Testis (tissue), 3 donors: ENCODE data around the gene KLF11. TPM values are rescaled to one million over a fixed set of nuclear protein-coding genes. Genes with fewer than 3 reads are reported as not detected.

Experiments used
- DNase-seq: peaks from one replicate; pipeline ENCODE4 v3.0.0-alpha.2; 2019
- H3K27ac ChIP-seq, 2 donors: fragments of 200-600 bp; sonication (generic); one replicate each; pipeline ENCODE4 v1.5.1; 2019
- H3K27me3 ChIP-seq: fragments of 200-600 bp; sonication (generic); one replicate; pipeline ENCODE4 v1.5.1; 2019
- H3K36me3 ChIP-seq: fragments of 200-600 bp; sonication (generic); one replicate; pipeline ENCODE4 v1.5.1; 2017; ENCODE audit warnings: low read depth; ENCODE audit errors: missing control alignments
- H3K4me1 ChIP-seq: fragments of 200-600 bp; sonication (generic); one replicate; pipeline ENCODE4 v1.5.1; 2019
- H3K4me3 ChIP-seq, 2 donors: fragments of 200-600 bp; sonication (generic); one replicate each; pipeline ENCODE4 v1.5.1; 2017 to 2019
- H3K9me3 ChIP-seq: fragments of 200-600 bp; sonication (generic); one replicate; pipeline ENCODE4 v1.5.1; 2017
- POLR2A ChIP-seq: fragments of 450-650 bp; IDR thresholded peaks from one replicate; pipeline ENCODE4 v1.6.1; 2017; ENCODE audit warnings: antibody characterized with exemption, mild to moderate bottlenecking, moderate library complexity
- WGBS, 2 donors: methylation state at CpG; one replicate each; pipeline ENCODE4 v1.1.5; 2018; 5-methylcytosine and 5-hydroxymethylcytosine counted together
- intact Hi-C: fragments of 100-400 bp; cut with DNase I; formaldehyde crosslinking; loops from one replicate; pipeline ENCODE4 v1.15.1; 2023; ENCODE audit warnings: low total_unique reads
- polyA plus RNA-seq: library from polyadenylated mRNA; stranded (reverse); fragments of 350-450 nt; fragmentation: Illumina TruSeq; extraction: RNeasy Lipid Tissue Mini Kit (QIAGEN cat#74804); gene quantifications from one replicate; pipeline ENCODE4 v1.2.3, GENCODE V29; 2014; ENCODE audit warnings: low read depth, low replicate concordance; ENCODE audit not compliant: insufficient read depth
- small RNA-seq, 2 donors: library from RNA; depleted of rRNA; stranded (forward); fragments of <200 nt; gene quantifications; one replicate each; pipeline ENCODE3, GENCODE V24; 2016
- total RNA-seq, 2 donors: library from RNA; depleted of rRNA; stranded (reverse); fragments of >200 nt; gene quantifications; one replicate each; pipeline ENCODE4 v1.2.3, GENCODE V29; 2016
- TF ChIP-seq, protein P1 (sequence below), 3 experiments: fragments of 450-650 bp in 2 of 3; fragments of 200-600 bp in 1 of 3; sonication (generic) in 1 of 3; IDR thresholded peaks; one replicate each; pipeline ENCODE4 v1.5.1; 2016 to 2019; ENCODE audit warnings: antibody characterized with exemption in 3 of 3, mild to moderate bottlenecking in 2 of 3, moderate library complexity in 1 of 3

The KLF11 gene
- total and polyA plus RNA-seq, 3 donors from 2014 or later, result 55.0 to 72.2 (median 55.3) TPM

DNA sequence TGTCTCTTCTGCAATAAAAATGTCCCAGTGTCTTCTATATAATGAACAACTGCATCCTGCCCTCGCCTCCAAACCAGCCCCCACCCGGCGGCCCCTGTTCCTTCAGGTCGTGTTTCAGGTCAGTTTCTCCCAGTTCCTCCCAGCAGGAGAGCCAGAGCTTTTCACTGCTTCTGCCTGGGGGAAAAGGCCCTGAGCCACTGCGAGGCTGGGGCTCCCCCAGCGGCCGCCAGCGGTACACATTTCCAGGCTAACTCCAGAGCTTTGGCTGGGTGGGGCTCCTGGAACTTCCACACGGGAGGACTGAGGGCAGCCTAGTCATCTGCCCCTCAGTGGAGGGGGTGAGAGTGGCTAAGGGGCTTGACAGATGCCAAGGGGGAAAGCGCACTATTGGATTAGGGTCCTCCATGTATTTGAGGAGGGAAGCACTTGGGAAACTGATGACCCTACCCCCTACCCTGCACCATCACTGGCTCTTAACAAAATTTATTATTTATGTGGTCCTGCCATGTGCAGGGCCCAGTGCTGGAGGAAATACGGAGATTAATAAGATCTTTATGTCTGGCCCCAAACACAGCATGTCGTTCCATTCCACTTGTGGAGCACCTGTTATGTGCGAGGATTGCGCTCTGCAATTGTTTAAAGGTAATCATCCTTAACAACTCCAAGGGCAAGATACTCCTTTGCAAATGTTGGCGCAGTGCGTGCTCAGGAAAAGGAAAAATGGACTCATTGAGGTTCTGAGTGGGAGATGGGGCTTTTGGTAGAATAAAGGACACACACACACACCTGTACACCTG lies 54.2 kb downstream of the KLF11 start:
- Histone ChIP-seq H3K36me3 (no peaks in the 10 kb centered on the region), H3K4me3 (no peak overlapping the region), H3K27me3 (no peaks in the 10 kb centered on the region), H3K9me3 (no peaks in the 10 kb centered on the region), H3K4me1 (no peaks in the 10 kb centered on the region), H3K27ac (no peak overlapping the region)
- TF ChIP-seq POLR2A, result no peak
- TF ChIP-seq, protein P1, sequence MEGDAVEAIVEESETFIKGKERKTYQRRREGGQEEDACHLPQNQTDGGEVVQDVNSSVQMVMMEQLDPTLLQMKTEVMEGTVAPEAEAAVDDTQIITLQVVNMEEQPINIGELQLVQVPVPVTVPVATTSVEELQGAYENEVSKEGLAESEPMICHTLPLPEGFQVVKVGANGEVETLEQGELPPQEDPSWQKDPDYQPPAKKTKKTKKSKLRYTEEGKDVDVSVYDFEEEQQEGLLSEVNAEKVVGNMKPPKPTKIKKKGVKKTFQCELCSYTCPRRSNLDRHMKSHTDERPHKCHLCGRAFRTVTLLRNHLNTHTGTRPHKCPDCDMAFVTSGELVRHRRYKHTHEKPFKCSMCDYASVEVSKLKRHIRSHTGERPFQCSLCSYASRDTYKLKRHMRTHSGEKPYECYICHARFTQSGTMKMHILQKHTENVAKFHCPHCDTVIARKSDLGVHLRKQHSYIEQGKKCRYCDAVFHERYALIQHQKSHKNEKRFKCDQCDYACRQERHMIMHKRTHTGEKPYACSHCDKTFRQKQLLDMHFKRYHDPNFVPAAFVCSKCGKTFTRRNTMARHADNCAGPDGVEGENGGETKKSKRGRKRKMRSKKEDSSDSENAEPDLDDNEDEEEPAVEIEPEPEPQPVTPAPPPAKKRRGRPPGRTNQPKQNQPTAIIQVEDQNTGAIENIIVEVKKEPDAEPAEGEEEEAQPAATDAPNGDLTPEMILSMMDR (IDR thresholded peaks at IDR 0.05), result peak; percentile 42 to 88 (median 77)
- intact Hi-C loops, result no loop called here
- DNase-seq, result peak; percentile 72
- 39 to 48% methylated on average over 16 of the region's 16 CpGs for WGBS, 2 donors

DNA sequence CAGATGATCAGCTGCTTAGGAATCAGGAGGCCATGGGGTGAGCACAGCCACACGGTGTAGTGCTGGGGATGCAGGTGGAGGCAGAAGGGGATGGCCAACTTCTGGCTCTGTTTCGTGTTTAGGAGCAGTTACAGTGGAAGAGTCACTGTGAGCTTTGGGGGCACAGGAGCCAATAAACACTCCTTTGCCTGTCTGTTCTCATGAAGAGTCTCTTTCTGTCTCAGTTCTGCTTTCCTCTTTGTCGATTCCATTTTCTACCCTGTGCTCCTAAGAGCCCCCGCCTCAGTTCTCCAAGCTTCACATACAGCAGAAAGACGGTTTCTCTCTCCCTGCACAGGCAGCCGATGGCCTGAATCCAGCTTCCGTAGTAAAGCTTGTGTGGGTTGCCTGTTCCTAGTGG lies 58.1 kb downstream of the KLF11 start:
- intact Hi-C loops, result no loop called here
- Histone ChIP-seq H3K9me3 (no peaks in the 10 kb centered on the region), H3K36me3 (no peaks in the 10 kb centered on the region), H3K27me3 (no peaks in the 10 kb centered on the region), H3K4me3 (no peak overlapping the region), H3K4me1 (no peaks in the 10 kb centered on the region), H3K27ac (no peak overlapping the region)
- 59 to 60% methylated on average over 7 of the region's 7 CpGs for WGBS, 2 donors
- no peak for TF ChIP-seq POLR2A
- TF ChIP-seq, protein P1 (IDR thresholded peaks at IDR 0.05), result no peak
- DNase-seq, result no peak

DNA sequence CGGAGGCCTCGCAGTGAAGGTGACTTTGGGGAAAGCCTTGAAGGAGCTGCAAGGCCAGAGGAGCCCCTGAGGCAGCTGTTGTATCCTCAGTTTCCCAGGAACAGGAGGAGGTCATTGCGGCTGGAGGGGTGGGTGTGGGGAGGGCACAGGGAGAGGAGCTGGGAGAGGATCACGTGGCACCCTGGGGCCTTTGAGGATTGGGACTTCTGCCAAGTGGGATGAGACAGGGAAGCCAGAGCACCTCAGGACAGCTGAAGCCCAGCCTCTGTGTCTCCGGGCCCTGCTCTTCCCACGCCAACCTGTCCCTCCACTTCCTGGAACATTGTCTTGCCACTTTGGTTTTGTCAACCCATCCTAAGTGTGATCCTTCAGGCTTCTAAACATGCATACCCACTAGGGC lies 59.8 kb downstream of the KLF11 start:
- 87 to 92% methylated on average over 6 of the region's 6 CpGs for WGBS, 2 donors

More for the DNA sequence above, 59.8 kb downstream of the KLF11 start:
- no peak for DNase-seq
- no peaks in the 10 kb centered on the region for H3K27me3 ChIP-seq
- H3K9me3 ChIP-seq, result no peaks in the 10 kb centered on the region
- H3K4me1 ChIP-seq, result no peaks in the 10 kb centered on the region
- TF ChIP-seq, protein P1 (IDR thresholded peaks at IDR 0.05), result no peak
- TF ChIP-seq POLR2A, result no peak
- intact Hi-C loops, result no loop called here
- H3K36me3 ChIP-seq, result no peaks in the 10 kb centered on the region
- H3K4me3 ChIP-seq, result no peak overlapping the region
- H3K27ac ChIP-seq, result no peak overlapping the region

Small RNAs within 50 kb of the gene (small RNA-seq; reads per million reads assigned to genes)
- gene RF00568, result 0 reads per million in 2 donors

Other genes starting within 250 kb of the KLF11 start
- gene TAF1B, start 200.1 kb upstream of the KLF11 start, total RNA-seq, result 10 to 100 TPM; 22.0 TPM
- 13.3 TPM for gene TAF1B, start 200.1 kb upstream of the KLF11 start, polyA plus RNA-seq
- gene GRHL1, start 91.9 kb upstream of the KLF11 start, total RNA-seq, result 1 to 10 TPM; 8.0 to 8.3 TPM
- gene GRHL1, start 91.9 kb upstream of the KLF11 start, polyA plus RNA-seq, result 4.6 TPM
- gene CYS1, start 36.9 kb downstream of the KLF11 start, total RNA-seq, result 1 to 10 TPM; 3.7 to 4.3 TPM
- gene CYS1, start 36.9 kb downstream of the KLF11 start, polyA plus RNA-seq, result 5.5 TPM
- 10 to 100 TPM in 1 of 2 donors, 1 to 10 TPM in 1; 7.2 to 18.1 TPM for gene RRM2, start 79.2 kb downstream of the KLF11 start, total RNA-seq
- gene RRM2, start 79.2 kb downstream of the KLF11 start, polyA plus RNA-seq, result 14.9 TPM